Measurements from ENCODE around the gene PRR29.

- TF ChIP-seq CTCF (IDR thresholded peaks at IDR 0.05) (no peak), POLR2A (IDR thresholded peaks at IDR 0.05) (no peak)
Measured at GRCh38 chr17:63963123-63963522, 35.0 kb upstream of the PRR29 start.

All from adrenal gland (tissue), 5 donors.